Endothelial cell of umbilical vein (primary cell): Measurements from ENCODE around the gene SNX30. TPM values are rescaled to one million over a fixed set of nuclear protein-coding genes. Genes with fewer than 3 reads are reported as not detected.

Experiments
- BruUV-seq: library from RNA; stranded (reverse); fragments of 400-500 nt; replicated peaks from 2 replicates; lab custom pipeline; 2021; lab: Mats Ljungman, UMichigan
- CTCF ChIA-PET: fragments of 300-600, 350-600 bp; sonication (Branson Sonifier 250); formaldehyde crosslinking; loops from one replicate; lab custom pipeline; 2021; ENCODE audit warnings: antibody characterized with exemption, inconsistent platforms; lab: Charles Lee
- POLR2A ChIA-PET: fragments of 300-600, 350-600 bp; sonication (Branson Sonifier 250); formaldehyde crosslinking; loops from one replicate; lab custom pipeline; 2021; ENCODE audit warnings: antibody characterized with exemption, inconsistent platforms; lab: Charles Lee
- DNase-seq: peaks from one replicate; pipeline ENCODE4 v3.0.0-alpha.2; 2011; ENCODE audit warnings: low read depth, low spot score
- FAIRE-seq: peaks from 2 replicates; lab custom pipeline; 2011; peaks lifted over from hg19 to GRCh38; lab: Jason Lieb, UNC
- H2AFZ ChIP-seq: 2 replicates; pipeline ENCODE4 v1.6.0; 2012; ENCODE audit warnings: low read depth, low read length, control low read depth, inconsistent platforms
- H3K27ac ChIP-seq: 2 replicates; pipeline ENCODE4 v1.5.1; 2011; ENCODE audit warnings: low read depth, mild to moderate bottlenecking, control low read depth, low read length, moderate library complexity; ENCODE audit not compliant: insufficient read depth
- H3K27me3 ChIP-seq, 2 experiments: 2 replicates each; pipeline versions ENCODE4 v1.6.0 to v1.6.1; 2011; ENCODE audit warnings: low read length in 2 of 2, mixed read lengths in 1 of 2; ENCODE audit not compliant: control insufficient read depth in 2 of 2, insufficient read depth in 2 of 2
- H3K36me3 ChIP-seq, 2 experiments: 2 replicates in 1 of 2; 3 replicates in 1 of 2; pipeline ENCODE4 v1.5.1; 2011; ENCODE audit warnings: low read length in 2 of 2, mild to moderate bottlenecking in 1 of 2, moderate library complexity in 1 of 2; ENCODE audit not compliant: control insufficient read depth in 2 of 2, insufficient read depth in 2 of 2; ENCODE audit errors: extremely low read depth in 1 of 2
- H3K4me1 ChIP-seq: 3 replicates; pipeline ENCODE4 v1.5.1; 2011; ENCODE audit warnings: mild to moderate bottlenecking, low read length; ENCODE audit not compliant: control insufficient read depth, insufficient read depth; ENCODE audit errors: extremely low read depth
- H3K4me2 ChIP-seq: 2 replicates; pipeline ENCODE4 v1.6.1; 2011; ENCODE audit warnings: low read length, control low read depth, mixed read lengths; ENCODE audit not compliant: insufficient read depth
- H3K4me3 ChIP-seq, 3 experiments: fragments of 200-600 bp in 1 of 3; sonication (generic), shearing (Covaris generic) in 1 of 3; replicated peaks in 1 of 3; 2 replicates each; pipeline ENCODE4 v1.5.1; 2011 to 2016; ENCODE audit warnings: control low read depth in 3 of 3, low read length in 3 of 3, mild to moderate bottlenecking in 2 of 3, inconsistent platforms in 1 of 3, low read depth in 1 of 3, moderate library complexity in 1 of 3; ENCODE audit not compliant: insufficient read depth in 1 of 3
- H3K79me2 ChIP-seq: 2 replicates; pipeline ENCODE4 v1.6.0; 2012; ENCODE audit warnings: low read length, inconsistent platforms; ENCODE audit not compliant: control insufficient read depth, insufficient read depth
- H3K9ac ChIP-seq: replicated peaks from 2 replicates; pipeline ENCODE3; 2011; ENCODE audit warnings: low read length, control low read depth; ENCODE audit not compliant: insufficient read depth; ENCODE audit errors: extremely low read depth
- H3K9me1 ChIP-seq: replicated peaks from 3 replicates; pipeline ENCODE4 v1.6.0; 2011; ENCODE audit warnings: mild to moderate bottlenecking, low read length; ENCODE audit not compliant: control insufficient read depth, insufficient read depth; ENCODE audit errors: extremely low read depth
- H3K9me3 ChIP-seq: replicated peaks from 2 replicates; pipeline ENCODE4 v1.5.1; 2012; ENCODE audit warnings: low read length, inconsistent platforms; ENCODE audit not compliant: control insufficient read depth, insufficient read depth
- H4K20me1 ChIP-seq: replicated peaks from 2 replicates; pipeline ENCODE3; 2011; ENCODE audit warnings: mild to moderate bottlenecking, low read length; ENCODE audit not compliant: control insufficient read depth, insufficient read depth; ENCODE audit errors: extremely low read depth
- CTCF ChIP-seq, 2 donors: IDR thresholded peaks; 1 replicate in 1 of 2; 2 replicates in 1 of 2; pipeline ENCODE4 v1.5.1; 2011; ENCODE audit warnings: low read length in 2 of 2, mild to moderate bottlenecking in 2 of 2, moderate library complexity in 2 of 2, control low read depth in 1 of 2, inconsistent platforms in 1 of 2, low read depth in 1 of 2; ENCODE audit not compliant: insufficient read depth in 1 of 2; ENCODE audit errors: extremely low read depth in 1 of 2
- EZH2 ChIP-seq: IDR thresholded peaks from 2 replicates; pipeline ENCODE4 v1.6.1; 2012; ENCODE audit warnings: borderline replicate concordance, low read depth, mild to moderate bottlenecking, moderate library complexity, low read length, inconsistent platforms; ENCODE audit not compliant: severe bottlenecking
- FOS ChIP-seq: IDR thresholded peaks from 2 replicates; pipeline ENCODE4 v1.6.1; 2011; ENCODE audit warnings: mild to moderate bottlenecking, low read length, moderate library complexity, borderline replicate concordance; ENCODE audit not compliant: insufficient read depth
- GATA2 ChIP-seq: IDR thresholded peaks from 2 replicates; pipeline ENCODE4 v1.7.0; 2011; ENCODE audit warnings: low read depth, mild to moderate bottlenecking, moderate library complexity, mixed read lengths, low read length; ENCODE audit not compliant: insufficient read length, insufficient read depth
- JUN ChIP-seq: IDR thresholded peaks from 2 replicates; pipeline ENCODE4 v1.6.1; 2011; ENCODE audit warnings: borderline replicate concordance, low read depth; ENCODE audit not compliant: insufficient read length, insufficient read depth
- MAX ChIP-seq: IDR thresholded peaks from 2 replicates; pipeline ENCODE4 v1.6.1; 2011; ENCODE audit not compliant: insufficient read depth, insufficient read length
- POLR2A ChIP-seq: IDR thresholded peaks from 2 replicates; pipeline ENCODE4 v1.6.1; 2012; ENCODE audit warnings: low read depth, mild to moderate bottlenecking, control low read depth, low read length
- dilution Hi-C: fragments of 300-500 bp; cut with MboI; formaldehyde crosslinking; loops from one replicate; pipeline ENCODE4 v1.15.0; 2019; ENCODE audit warnings: low sequenced_read_pairs; ENCODE audit not compliant: extremely low pct_ligation_motif_present
- intact Hi-C: fragments of 100-400 bp; cut with micrococcal nuclease; formaldehyde crosslinking; loops from one replicate; pipeline ENCODE4 v1.10.0; 2022
- polyA plus RNA-seq, 4 experiments: library from polyadenylated mRNA; depleted of rRNA in 3 of 4; stranded (reverse) in 3 of 4; unstranded in 1 of 4; fragments of >200 nt; gene quantifications; 2 replicates each; pipeline versions ENCODE4 v1.2.1 to v1.2.3, GENCODE V29; 2011 to 2012; ENCODE audit warnings: missing spikeins in 1 of 4
- total RNA-seq: library from RNA; stranded (reverse); gene quantifications from 2 replicates; pipeline ENCODE4 v1.2.3, GENCODE V29; 2021

SNX30 gene
- total and polyA plus RNA-seq, 2 donors (not counting 3 experiments of a cell fraction or from before 2014, with no cell fraction given), result 2.8 to 6.3 TPM

GRCh38 chr9:112894041-112894440 lies 143.5 kb downstream of the SNX30 start:
- ChIA-PET POLR2A (no interaction called here), CTCF (interaction anchor here (1.0 to 2.8 kb wide), 4 partner anchors 9 to 50 kb away, joined by 3 to 24 read pairs (median 5); no protein-coding TSS in a partner anchor)
- no peaks in the 10 kb centered on the region for H3K4me1 ChIP-seq
- DNase-seq (peak; percentile 59), FAIRE-seq (peak; percentile 74)
- no peak overlapping the region for H3K9ac ChIP-seq
- peak; percentile 80 for TF ChIP-seq FOS
- TF ChIP-seq CTCF (IDR thresholded peaks at IDR 0.05; ENCODE audit: extremely low read depth in 1 of 2, insufficient read depth in 1 of 2, low read depth in 1 of 2, low read length in 2 of 2), result no peak
- no peak for TF ChIP-seq EZH2
- TF ChIP-seq GATA2, result no peak
- no peak for TF ChIP-seq MAX
- TF ChIP-seq POLR2A, result no peak
- peak; percentile 29 for TF ChIP-seq JUN
- dilution Hi-C loops, result no loop called here
- H3K4me2 ChIP-seq, result no peak overlapping the region
- H3K27ac ChIP-seq, result no peak overlapping the region
- no peak overlapping the region for H2AFZ ChIP-seq
- no peak overlapping the region for H3K4me3 ChIP-seq
- H4K20me1 ChIP-seq, result no peaks in the 10 kb centered on the region
- H3K9me3 ChIP-seq, result no peaks in the 10 kb centered on the region
- no peaks in the 10 kb centered on the region for H3K36me3 ChIP-seq
- no peaks in the 10 kb centered on the region for H3K9me1 ChIP-seq
- H3K79me2 ChIP-seq, result no peaks in the 10 kb centered on the region
- intact Hi-C loops, result no loop called here
- no TSS peak for BruUV-seq
- H3K27me3 ChIP-seq, result peaks cover 18 to 26% of the 10 kb centered on the region in 2 experiments
